NCI-H146 (cell line): ENCODE data around the gene FGD4.

ENCODE experiments used
- DNase-seq: peaks from one replicate; lab custom pipeline; 2025; lab: John Stamatoyannopoulos, UW

FGD4 gene

DNA sequence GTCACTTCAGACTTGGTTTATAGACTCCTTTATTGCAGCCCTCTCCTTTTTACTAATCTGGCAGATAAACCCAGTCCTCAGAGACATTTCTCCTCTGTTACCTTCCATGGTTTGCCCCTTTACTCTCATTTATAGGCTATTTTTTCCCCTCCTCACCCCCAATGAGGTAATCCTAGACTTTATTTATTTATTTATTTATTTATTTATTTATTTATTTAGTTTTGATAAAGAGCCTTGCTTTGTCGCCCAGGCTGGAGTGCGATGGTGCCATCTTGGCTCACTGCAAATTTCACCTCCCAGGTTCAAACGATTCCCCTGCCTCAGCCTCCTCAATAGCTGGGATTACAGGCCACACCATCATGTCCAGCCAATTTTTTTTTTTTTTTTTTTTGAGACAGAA, 8.4 kb downstream of the FGD4 start:
- no peak for DNase-seq

- no peak for DNase-seq
Measured at GRCh38 chr12:32413412-32413811, 14.1 kb downstream of the FGD4 start.

DNA sequence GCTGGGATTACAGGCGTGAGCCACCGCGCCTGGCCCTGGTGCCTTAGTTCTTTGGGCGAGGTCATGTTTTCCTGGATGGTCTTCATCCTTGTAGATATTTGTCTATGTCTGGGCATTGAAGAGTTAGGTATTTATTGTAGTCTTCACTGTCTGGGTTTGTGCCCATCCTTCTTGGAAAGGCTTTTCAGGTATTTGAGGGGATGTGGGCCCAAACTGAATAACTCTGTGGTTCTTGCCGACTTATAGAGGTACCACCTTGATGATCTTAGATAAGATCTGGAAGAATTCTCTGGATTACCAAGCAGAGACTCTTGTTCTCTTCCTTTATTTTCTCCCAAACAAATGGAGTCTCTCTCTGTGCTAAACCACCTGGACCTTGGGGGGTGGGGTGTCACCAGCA, 18.9 kb downstream of the FGD4 start:
- no peak for DNase-seq

DNA sequence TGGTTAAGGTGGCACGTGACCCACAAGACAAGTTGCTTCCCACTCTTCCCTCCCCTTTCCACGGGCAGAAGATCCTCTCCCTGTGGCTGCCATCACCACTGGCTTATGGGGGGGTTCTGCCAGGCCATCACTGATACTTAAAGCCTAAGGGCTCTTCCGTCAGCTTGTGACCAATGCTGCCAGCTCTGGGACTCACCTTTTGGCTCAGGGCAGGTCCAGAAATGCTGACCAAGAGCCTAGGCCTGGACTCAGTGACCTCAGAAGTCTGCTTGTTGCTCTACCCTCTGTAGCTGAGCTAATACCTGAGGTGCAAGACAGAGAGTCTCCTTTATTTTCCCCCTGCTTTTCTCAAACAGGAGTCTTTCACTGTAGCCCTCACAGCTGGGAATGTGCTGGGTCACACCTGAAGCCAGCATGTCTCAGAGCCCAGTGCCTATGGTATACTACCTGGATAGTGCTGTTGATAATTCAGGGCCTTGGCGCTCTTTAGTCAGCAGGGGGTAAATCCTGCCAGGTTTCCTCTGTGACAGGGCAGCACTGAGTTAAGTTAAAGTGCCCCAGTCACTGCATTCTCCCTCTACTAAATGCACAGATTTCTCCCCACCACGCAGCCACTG, 19.7 kb downstream of the FGD4 start:
- DNase-seq = no peak

GRCh38 chr12:32419520-32419960, 20.2 kb downstream of the FGD4 start:
- no peak for DNase-seq

- DNase-seq = no peak
Measured at GRCh38 chr12:32420356-32420755, 21.0 kb downstream of the FGD4 start.

GRCh38 chr12:32423559-32423958, 24.2 kb downstream of the FGD4 start:
- no peak for DNase-seq

DNA sequence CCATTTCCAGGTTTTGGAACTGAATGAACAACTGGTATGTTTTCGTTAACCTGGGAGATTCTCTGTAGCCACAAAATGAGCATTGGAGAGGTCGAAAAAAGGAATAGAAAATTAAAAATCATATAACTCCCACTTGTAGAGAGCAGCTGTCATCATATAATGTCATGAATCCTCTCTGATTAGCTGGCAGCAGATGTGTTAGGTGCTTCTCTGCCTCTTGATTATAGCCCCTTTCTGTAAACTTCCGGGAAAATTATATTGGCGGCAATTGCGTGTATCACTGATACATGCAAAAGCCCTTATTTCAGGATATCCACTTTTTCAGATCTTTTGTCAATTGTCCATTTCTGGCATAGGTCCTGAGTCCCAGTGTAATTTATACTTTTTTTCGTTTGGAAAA, 31.7 kb downstream of the FGD4 start:
- DNase-seq = no peak

DNA sequence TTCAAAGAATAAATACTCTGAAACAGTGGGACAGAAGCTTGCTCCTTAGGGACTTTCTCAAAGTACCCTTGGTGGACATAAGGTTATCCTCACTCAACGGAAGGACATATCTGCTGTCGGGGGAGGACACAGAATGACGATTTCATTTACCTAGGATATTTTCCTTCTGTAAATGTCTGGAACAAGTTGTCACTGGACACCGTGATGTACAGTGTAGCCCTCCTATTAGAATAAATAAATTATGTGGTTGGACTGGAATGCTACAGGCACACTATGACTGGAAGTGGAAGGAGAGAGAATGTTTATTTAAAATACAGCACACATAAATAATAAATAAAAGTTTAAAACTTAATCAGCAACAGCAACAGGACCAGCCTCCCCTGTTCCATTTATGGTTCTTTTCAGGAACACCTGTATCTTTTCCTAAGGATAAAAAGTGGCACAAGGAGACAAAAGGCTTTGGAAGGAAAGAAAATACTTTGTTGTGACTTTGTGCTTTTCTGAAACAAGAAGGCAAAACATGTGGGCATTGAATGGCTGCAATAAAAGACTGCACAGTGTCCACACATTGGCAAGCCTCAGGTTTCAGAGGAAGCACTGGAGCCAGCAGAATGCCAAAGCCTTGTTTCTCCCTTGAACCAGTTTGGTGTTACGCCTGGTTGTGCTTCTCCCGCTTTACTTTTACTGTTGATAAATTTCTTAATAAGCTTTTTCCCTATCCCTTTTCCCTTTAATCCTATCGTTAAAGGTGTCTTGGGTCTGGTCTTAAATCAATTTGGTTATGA, 36.8 kb downstream of the FGD4 start:
- no peak for DNase-seq

DNA sequence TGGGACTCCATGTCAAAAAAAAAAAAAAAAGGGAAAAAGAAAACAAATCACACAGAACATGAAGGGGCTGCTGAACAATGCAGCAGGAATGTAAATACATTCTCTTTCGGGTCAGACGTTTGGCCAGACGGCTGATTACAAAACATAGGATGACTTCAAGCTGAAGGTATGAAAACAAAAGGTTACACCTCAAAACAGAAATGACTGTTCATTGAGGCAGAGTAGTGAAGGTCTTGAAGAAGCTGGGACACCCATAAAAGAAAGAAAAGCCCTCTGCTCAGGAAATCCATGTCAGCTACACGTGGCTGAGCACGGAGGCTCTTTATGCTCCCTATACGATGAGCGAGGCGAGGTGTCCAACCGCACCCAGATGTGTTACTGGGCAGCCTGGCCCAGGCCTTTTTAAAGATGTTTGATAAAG, 37.7 kb downstream of the FGD4 start:
- DNase-seq = no peak

- DNase-seq = no peak
Measured at GRCh38 chr12:32440120-32440865, 40.9 kb downstream of the FGD4 start.

GRCh38 chr12:32443491-32443890, 44.1 kb downstream of the FGD4 start:
- no peak for DNase-seq

DNA sequence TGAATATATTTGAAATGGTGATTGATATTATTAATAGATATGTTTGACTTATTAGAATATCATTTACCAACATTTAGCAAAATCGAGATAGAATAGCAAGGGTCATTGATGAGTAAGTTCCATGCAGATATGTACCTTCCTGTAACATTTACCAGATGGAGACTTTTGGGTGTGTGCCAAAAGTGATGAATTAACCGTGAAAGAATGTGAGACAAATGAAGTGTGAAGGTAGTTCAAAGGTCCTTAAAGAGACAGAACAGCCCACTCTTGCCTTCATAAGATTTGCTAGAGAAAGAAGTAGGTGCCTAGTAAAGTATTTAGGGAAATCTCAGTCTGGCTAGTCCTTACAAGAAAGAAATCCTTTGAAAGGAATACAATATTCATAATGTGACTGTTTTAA, 45.5 kb downstream of the FGD4 start:
- DNase-seq = peak; percentile 70

- DNase-seq = no peak
Measured at GRCh38 chr12:32445356-32445755, 46.0 kb downstream of the FGD4 start.

GRCh38 chr12:32446316-32447119, 47.2 kb downstream of the FGD4 start:
- no peak for DNase-seq

DNA sequence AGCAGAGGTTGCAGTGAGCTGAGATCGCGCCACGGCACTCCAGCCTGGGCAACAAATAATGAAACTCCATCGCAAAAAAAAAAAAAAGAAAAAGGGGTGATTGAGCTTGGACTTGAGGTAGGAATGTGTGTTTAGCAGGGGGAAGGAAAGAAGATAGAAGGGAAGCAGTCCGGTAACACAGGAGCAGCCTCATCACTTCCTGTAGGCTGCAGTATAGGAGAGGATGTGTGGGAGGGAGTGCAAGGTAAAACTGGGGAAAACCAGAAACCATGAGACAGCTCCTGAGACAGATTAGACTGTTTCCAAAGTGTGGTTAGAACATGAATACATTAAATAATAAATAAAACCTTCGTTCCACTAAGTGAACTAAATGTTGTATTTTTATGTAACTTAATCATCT, 49.2 kb downstream of the FGD4 start:
- no peak for DNase-seq

GRCh38 chr12:32450363-32450762, 51.0 kb downstream of the FGD4 start:
- DNase-seq = no peak

DNA sequence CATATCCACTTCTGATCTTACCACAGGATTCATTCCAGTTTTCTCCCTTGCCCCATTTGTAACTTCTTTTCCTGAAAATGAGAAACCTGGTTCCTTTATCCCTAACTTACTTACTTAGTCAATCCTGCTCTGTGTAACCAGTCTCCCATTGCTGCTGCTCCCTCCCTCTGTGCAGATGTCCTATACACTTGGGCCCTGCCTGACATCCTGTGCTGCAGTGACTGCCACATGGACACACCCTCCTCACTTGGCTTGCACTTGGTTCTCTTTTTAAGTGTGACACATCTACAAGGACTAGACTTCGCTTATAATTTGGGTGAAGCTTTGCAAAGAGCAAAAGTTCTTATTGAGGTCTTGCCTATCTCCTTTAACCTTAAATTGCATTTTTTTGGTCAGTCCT, 51.4 kb downstream of the FGD4 start:
- DNase-seq = peak; percentile 4

- DNase-seq = no peak
Measured at GRCh38 chr12:32451816-32452215, 52.5 kb downstream of the FGD4 start.

GRCh38 chr12:32454075-32454474, 54.7 kb downstream of the FGD4 start:
- no peak for DNase-seq

DNA sequence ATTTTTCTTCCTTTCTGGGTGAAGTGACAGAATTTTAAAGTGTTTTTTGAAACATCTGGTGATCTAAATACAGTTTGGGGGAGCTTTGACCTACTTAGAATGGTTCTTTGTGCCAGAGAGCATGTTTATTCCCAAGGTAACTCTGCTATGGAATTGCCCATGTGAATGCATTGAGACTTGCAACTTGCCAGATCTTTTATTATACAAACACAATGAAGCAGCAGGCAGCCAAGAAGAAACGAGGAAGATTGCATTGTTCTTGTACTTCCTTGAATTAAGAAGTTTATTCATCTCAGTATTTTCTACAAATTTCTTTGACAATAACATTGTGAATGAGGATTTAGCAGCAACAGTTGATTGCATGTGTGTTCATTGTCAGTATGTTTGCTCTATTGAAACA, 55.5 kb downstream of the FGD4 start:
- DNase-seq = no peak

- peak; percentile 64 for DNase-seq
Measured at GRCh38 chr12:32455607-32456071, 56.3 kb downstream of the FGD4 start.
